Esophagus squamous epithelium (tissue), 4 donors: ENCODE results near the gene LRFN3.

Source experiments
- POLR2A ChIP-seq, 4 donors: fragments of 450-650 bp; IDR thresholded peaks; one replicate each; pipeline ENCODE4 v1.6.1; 2017; ENCODE audit warnings: antibody characterized with exemption in 4 of 4, mild to moderate bottlenecking in 4 of 4, moderate library complexity in 3 of 4
- TF ChIP-seq, protein P1 (sequence below), 6 experiments: fragments of 450-650 bp in 4 of 6; fragments of 200-600 bp in 2 of 6; sonication (generic) in 2 of 6; IDR thresholded peaks; one replicate each; pipeline ENCODE4 v1.5.1; 2016 to 2019; ENCODE audit warnings: antibody characterized with exemption in 6 of 6, mild to moderate bottlenecking in 4 of 6, moderate library complexity in 4 of 6

DNA sequence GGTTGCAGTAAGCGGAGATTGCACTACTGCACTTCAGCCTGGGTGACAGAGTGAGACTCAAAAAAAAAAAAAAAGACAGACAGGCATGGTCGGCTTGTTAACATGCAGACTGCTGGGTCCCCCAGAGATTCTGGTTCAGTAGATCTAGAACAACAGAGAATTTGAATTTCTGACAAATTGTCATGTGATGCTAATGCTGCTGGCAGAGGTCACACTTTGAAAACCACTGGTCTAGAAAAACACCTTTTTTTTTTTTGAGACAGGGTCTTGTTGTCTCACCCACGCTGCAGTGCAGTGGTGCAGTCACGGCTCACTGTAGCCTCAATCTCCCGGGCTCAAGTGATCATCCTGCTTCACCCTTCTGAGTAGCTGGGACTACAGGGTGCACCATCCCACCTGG, 7.7 kb upstream of the LRFN3 start:
- TF ChIP-seq, protein P1, sequence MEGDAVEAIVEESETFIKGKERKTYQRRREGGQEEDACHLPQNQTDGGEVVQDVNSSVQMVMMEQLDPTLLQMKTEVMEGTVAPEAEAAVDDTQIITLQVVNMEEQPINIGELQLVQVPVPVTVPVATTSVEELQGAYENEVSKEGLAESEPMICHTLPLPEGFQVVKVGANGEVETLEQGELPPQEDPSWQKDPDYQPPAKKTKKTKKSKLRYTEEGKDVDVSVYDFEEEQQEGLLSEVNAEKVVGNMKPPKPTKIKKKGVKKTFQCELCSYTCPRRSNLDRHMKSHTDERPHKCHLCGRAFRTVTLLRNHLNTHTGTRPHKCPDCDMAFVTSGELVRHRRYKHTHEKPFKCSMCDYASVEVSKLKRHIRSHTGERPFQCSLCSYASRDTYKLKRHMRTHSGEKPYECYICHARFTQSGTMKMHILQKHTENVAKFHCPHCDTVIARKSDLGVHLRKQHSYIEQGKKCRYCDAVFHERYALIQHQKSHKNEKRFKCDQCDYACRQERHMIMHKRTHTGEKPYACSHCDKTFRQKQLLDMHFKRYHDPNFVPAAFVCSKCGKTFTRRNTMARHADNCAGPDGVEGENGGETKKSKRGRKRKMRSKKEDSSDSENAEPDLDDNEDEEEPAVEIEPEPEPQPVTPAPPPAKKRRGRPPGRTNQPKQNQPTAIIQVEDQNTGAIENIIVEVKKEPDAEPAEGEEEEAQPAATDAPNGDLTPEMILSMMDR (IDR thresholded peaks at IDR 0.05): no peak
- TF ChIP-seq POLR2A (IDR thresholded peaks at IDR 0.05): no peak
